Rectal smooth muscle tissue (tissue), 1 donor: ENCODE data around the gene ZC3H12D.

Experiments used
- H3K27ac ChIP-seq: one replicate; pipeline ENCODE4 v1.7.0; 2013; ENCODE audit warnings: low read depth, low read length, inconsistent platforms
- H3K27me3 ChIP-seq: one replicate; pipeline ENCODE4 v1.7.0; 2013; ENCODE audit warnings: low read length; ENCODE audit not compliant: control insufficient read depth, insufficient read depth
- H3K36me3 ChIP-seq: one replicate; pipeline ENCODE4 v1.7.0; 2013; ENCODE audit warnings: low read length; ENCODE audit not compliant: control insufficient read depth, insufficient read depth
- H3K4me1 ChIP-seq: one replicate; pipeline ENCODE4 v1.7.0; 2013; ENCODE audit warnings: low read length; ENCODE audit not compliant: control insufficient read depth, insufficient read depth
- H3K4me3 ChIP-seq: one replicate; pipeline ENCODE4 v1.7.0; 2013; ENCODE audit warnings: low read length
- H3K9ac ChIP-seq: one replicate; pipeline ENCODE4 v1.7.0; 2013; ENCODE audit warnings: low read length

Gene ZC3H12D

DNA sequence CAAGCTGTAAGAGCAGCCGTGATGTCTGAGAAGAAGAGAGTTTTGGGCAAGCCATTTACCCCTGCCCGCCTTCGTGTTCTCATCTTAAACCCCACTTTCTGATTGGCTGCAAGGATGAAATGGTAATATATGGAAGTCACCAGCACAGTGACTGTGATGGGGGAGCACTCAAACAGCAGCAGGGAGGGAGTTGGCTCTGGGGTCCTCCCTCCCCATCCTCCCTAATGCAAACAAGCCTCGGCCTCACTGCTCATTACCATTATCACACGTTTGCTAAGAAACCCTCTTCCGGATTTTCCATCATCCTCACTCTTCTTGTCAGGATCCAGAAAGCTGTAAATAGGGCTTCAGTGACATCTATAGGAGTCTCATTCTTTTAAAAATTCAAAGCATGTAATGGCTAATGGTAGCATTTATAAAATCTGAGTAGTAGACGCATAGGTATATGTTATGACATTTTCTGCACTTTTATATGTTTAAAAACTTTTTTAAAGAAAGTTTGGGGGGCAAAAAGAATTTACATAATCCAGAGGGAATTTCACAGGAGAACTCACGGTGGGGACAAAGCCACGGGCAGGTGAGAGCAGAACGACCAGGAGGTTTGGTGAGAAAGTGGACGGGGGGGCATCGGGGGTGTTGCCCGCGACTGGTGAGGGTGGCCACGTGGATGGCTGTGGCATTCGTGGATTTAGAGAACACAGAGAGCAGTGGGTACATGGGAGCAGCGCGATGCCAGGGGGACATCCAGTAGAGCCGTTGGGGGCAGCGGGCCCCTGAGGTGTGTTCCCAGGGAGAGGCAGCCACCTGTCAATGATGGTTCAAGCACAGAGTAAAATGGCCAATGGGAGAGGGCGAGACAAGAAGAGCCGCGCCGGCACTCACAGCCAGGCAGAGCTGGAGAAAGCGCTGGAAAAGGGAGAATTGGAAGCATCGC is 55.1 kb downstream of the ZC3H12D start:
- Histone ChIP-seq H3K27me3 (no peaks in the 10 kb centered on the region), H3K9ac (no peak overlapping the region), H3K4me1 (no peaks in the 10 kb centered on the region), H3K36me3 (no peaks in the 10 kb centered on the region), H3K27ac (no peak overlapping the region), H3K4me3 (no peak overlapping the region)

DNA sequence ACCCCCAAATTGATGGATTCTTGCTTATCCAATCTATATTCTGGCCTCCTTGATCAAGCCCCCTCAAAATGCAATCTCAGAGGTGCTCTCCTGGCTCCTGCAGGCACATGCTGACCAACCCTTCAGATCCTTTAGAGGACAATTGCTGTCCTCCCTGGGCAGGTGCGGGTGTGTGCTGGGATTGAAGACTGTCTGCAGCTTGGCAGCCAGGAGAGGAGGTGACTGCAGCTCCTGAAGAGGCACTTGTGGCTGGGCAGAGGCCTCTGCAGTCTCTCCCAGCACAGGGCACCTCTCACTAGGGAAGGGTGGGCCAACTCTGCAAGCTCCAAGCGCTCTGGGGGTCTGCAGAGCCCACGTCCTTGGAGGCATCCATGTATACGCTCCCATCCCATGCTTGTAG is 56.2 kb downstream of the ZC3H12D start:
- H3K27me3 ChIP-seq: no peaks in the 10 kb centered on the region
- H3K27ac ChIP-seq: no peak overlapping the region
- peaks cover 5% of the 10 kb centered on the region for H3K4me1 ChIP-seq
- H3K36me3 ChIP-seq: no peaks in the 10 kb centered on the region
- H3K9ac ChIP-seq: no peak overlapping the region
- no peak overlapping the region for H3K4me3 ChIP-seq

DNA sequence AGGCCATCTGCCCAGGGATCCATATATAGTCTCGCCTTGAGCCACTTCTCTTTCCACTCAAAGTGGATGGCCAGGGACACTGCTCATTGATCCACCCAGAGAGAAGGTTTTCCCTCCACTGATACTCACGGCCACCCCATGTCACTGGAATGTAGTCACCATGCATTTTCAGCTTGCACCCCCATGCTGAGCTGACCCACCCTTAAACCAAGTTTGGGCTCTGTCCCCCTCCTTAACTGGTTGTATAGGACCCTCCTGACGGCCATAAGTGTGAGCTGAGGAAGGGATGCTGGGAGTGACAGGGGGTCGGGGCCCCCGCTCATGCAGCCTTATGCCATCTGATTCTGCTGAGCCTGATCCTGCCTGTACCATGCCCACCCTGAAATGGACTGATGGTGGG is 59.1 kb downstream of the ZC3H12D start:
- no peaks in the 10 kb centered on the region for H3K36me3 ChIP-seq
- H3K4me3 ChIP-seq: no peak overlapping the region
- H3K27ac ChIP-seq: no peak overlapping the region
- no peak overlapping the region for H3K9ac ChIP-seq
- H3K27me3 ChIP-seq: no peaks in the 10 kb centered on the region
- peaks cover 5% of the 10 kb centered on the region for H3K4me1 ChIP-seq

DNA sequence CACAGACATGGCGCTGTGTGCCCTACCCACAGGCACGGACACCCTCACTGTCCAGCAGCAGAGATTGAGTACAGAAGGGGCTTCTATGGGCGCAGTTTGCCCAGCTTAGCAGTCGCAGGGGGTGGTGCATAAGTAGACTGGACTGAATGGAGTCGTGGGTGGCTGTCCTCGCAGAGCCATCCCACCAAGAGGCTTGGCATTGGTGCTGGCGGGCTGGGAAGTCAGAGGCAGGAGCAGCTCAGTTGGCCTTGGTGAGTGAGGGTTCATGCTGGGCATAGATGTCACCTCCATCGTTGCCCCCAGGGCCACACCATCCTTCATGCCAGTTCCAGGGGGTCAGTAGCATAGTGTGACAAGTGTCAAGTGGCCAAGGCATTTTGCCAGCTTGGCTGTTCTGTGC is 59.6 kb downstream of the ZC3H12D start:
- Histone ChIP-seq H3K27ac (no peak overlapping the region), H3K9ac (no peak overlapping the region), H3K4me3 (no peak overlapping the region), H3K36me3 (no peaks in the 10 kb centered on the region), H3K27me3 (no peaks in the 10 kb centered on the region), H3K4me1 (peaks cover 5% of the 10 kb centered on the region)

DNA sequence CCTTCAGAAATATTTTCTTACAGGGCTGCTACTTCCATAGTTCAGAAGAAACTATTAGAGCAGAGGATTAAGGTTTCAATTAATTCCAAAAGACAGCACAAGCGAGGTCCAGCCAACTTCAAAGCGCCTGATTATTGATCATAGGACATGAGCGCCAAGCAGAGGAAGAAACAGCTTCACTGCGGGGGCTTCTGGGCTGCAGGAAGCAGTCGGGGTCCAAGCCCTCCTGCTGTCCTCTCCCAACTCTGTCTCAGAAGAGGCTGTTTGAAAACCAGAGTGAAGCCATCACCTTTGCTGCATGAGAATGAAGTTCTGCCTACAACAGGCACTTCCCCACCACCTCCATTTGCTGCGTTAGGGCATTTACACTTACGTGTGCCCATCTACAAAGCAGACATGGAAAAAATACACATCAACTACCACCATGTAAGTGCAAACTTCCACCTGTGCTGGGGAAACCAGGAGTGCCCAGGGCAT is 60.8 kb downstream of the ZC3H12D start:
- Histone ChIP-seq H3K9ac (no peak overlapping the region), H3K4me3 (no peak overlapping the region)

DNA sequence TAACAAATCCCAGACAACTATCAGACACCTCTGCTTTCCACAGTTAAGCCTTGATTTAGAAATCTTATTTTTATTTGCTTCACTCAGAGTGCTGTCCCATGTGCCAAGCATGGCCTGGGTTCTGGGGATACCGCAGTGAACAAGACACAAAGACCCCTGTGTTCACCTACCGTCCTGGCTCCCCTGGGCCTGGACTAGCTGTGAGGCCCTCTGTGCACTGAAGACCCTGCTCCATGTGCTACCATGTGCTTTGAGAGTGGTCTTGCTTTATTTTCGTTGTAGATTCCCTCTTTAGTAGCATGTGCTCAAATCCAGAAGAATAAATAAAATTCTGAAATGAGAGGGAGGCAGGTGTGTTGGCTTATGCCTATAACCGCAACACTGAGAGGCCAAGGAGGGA is 62.2 kb downstream of the ZC3H12D start:
- H3K4me3 ChIP-seq: no peak overlapping the region
- peaks cover 5% of the 10 kb centered on the region for H3K4me1 ChIP-seq
- H3K27me3 ChIP-seq: no peaks in the 10 kb centered on the region
- H3K36me3 ChIP-seq: no peaks in the 10 kb centered on the region
- H3K27ac ChIP-seq: no peak overlapping the region
- no peak overlapping the region for H3K9ac ChIP-seq

More for the DNA sequence above, 60.8 kb downstream of the ZC3H12D start:
- Histone ChIP-seq H3K27ac (no peak overlapping the region), H3K27me3 (no peaks in the 10 kb centered on the region), H3K4me1 (peaks cover 5% of the 10 kb centered on the region), H3K36me3 (no peaks in the 10 kb centered on the region)

DNA sequence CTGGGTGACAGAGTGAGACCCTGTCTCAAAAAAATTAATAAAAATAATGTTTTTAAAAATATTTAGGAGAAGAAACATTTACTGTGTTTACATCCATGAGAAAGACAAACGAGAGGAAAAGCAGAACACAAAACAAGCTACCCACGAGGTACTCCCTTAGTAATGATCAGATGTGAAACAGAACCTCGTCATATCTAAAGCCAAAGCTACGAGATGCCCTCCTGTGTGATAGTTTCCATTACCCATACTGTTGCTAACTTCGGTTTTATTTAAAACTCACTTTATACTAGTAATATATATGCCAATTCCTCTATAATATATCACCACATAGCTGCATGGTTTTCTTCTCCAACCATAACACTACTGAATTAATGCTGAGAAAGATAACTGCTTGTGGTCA is 63.7 kb downstream of the ZC3H12D start:
- Histone ChIP-seq H3K4me3 (no peak overlapping the region), H3K9ac (no peak overlapping the region), H3K27ac (no peak overlapping the region), H3K27me3 (no peaks in the 10 kb centered on the region), H3K36me3 (no peaks in the 10 kb centered on the region), H3K4me1 (peaks cover 5% of the 10 kb centered on the region)

DNA sequence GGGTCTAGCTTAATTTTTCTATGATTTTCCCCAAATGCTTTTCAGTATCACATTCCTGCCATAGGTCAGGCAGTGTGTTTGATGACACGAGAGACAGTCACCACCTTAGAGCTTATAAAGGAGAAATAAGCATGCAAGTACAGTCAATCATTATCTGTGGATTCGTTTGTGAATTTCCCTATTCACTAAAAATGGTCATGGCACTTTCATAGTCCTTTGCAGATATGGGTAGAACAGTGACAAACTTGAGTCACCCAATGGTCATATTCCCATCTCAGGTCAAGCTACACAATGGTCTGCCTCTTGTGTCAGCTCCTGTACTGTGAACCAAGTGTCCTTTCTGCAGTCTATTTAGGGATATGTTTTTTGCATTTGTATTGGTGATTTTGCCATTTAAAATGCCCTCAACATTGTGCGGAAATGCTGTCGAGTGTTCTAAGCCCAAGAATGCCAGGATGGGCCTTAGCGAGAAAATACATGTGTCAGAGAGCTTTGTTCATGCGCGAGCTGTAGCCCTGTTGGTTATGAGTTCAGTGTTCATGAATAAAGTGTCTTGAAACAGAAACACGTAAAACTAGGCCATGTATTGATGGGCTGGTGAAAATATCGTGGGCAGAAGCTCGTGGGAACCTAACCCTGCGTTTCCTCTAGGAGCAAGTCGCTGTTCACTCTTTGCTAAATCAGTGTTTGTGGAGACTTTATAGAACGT is 65.0 kb downstream of the ZC3H12D start:
- H3K27ac ChIP-seq: no peak overlapping the region
- H3K4me1 ChIP-seq: peaks cover 5% of the 10 kb centered on the region
- no peak overlapping the region for H3K9ac ChIP-seq
- H3K27me3 ChIP-seq: no peaks in the 10 kb centered on the region
- H3K36me3 ChIP-seq: no peaks in the 10 kb centered on the region
- H3K4me3 ChIP-seq: no peak overlapping the region

DNA sequence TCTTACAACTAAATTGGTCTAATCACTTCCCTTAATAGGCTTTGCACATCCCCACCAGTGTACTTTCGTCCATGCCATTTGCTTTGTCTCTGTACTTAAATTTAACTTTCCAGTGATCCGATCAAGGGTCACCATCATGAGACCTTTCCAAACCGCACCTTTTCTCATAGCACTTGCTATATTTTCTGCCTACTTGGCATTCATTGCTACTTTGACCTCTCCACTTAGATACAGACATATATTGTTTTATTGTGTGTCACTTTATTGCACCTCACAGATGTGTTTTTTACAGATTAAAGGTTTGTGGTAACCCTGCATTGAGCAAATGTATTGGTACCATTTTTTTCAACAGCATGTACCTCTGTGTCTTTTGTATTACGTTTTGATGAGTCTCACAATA is 70.0 kb downstream of the ZC3H12D start:
- Histone ChIP-seq H3K4me3 (no peak overlapping the region), H3K9ac (no peak overlapping the region), H3K27ac (no peak overlapping the region), H3K4me1 (no peaks in the 10 kb centered on the region), H3K36me3 (peaks cover 3% of the 10 kb centered on the region), H3K27me3 (no peaks in the 10 kb centered on the region)

DNA sequence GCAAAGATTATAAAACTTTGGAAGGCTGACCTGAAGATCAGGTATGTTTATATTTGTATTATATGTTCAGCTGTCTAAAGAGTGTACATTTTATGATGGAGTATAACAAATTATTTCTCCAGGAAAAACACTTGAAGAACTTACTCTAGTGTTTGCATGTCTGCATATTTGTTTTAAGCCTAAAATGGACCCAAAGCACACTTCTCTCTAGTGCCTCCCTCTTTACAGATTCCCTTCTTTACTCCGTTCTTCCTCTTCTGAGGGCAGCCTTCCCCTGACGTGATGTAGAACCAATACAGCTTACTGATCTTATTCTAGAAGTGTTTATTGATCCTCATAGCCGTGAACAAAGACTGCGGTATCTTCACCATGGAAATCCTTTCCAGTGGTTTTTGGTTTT is 70.8 kb downstream of the ZC3H12D start:
- no peaks in the 10 kb centered on the region for H3K4me1 ChIP-seq
- no peak overlapping the region for H3K4me3 ChIP-seq
- H3K9ac ChIP-seq: no peak overlapping the region
- peaks cover 3% of the 10 kb centered on the region for H3K36me3 ChIP-seq
- no peaks in the 10 kb centered on the region for H3K27me3 ChIP-seq
- no peak overlapping the region for H3K27ac ChIP-seq

DNA sequence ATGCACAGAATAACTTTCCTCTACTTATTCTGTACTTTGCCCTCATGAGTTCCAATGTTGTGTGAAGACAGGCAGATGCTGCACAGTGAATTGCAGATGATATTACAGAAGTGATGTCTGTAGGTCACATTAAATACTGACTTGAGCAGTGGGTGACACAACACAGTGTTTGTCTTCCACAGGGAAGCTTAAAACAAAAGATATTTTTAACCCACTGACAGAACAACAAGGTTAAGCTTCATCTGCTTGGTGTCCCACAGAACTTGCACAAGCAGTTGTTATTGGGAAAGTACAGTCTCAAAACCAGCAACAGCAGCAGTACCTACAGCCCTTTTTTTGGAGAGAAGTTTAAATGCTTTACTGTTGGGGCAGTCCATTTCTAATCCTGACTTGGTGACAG is 74.3 kb downstream of the ZC3H12D start:
- no peak overlapping the region for H3K4me3 ChIP-seq
- no peaks in the 10 kb centered on the region for H3K27me3 ChIP-seq
- H3K27ac ChIP-seq: no peak overlapping the region
- peaks cover 3% of the 10 kb centered on the region for H3K36me3 ChIP-seq
- H3K9ac ChIP-seq: no peak overlapping the region
- no peaks in the 10 kb centered on the region for H3K4me1 ChIP-seq

DNA sequence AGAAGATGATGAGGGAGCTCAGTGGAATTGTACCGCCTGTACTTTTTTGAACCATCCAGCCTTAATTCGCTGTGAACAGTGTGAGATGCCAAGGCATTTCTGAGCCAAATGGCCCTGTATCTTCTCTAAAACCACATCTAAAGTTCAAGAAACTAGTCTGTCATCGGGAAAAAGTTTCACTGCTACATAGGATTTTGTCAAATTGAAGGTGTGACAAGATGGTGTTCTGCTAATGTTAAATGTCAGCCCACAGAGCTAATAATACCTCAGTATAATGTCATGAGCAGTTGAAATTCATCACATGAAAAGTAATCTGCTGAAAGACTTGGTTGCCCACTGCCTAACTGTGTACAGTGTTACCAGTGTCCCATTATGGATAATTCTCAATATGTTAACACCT is 75.2 kb downstream of the ZC3H12D start:
- H3K27me3 ChIP-seq: no peaks in the 10 kb centered on the region
- H3K36me3 ChIP-seq: peaks cover 3% of the 10 kb centered on the region
- H3K4me3 ChIP-seq: no peak overlapping the region
- H3K9ac ChIP-seq: no peak overlapping the region
- no peak overlapping the region for H3K27ac ChIP-seq
- H3K4me1 ChIP-seq: no peaks in the 10 kb centered on the region
